Femur (tissue), 1 donor: ENCODE data around the gene HRC.
"Not testable (repeated sequence)": the region's sequence is repeated elsewhere in the genome, so short reads cannot be mapped to it uniquely, and the experiment has no call there.

Experiments
- DNase-seq: peaks from one replicate; pipeline ENCODE4 v3.0.0-alpha.2; 2017

Gene HRC, protein sequence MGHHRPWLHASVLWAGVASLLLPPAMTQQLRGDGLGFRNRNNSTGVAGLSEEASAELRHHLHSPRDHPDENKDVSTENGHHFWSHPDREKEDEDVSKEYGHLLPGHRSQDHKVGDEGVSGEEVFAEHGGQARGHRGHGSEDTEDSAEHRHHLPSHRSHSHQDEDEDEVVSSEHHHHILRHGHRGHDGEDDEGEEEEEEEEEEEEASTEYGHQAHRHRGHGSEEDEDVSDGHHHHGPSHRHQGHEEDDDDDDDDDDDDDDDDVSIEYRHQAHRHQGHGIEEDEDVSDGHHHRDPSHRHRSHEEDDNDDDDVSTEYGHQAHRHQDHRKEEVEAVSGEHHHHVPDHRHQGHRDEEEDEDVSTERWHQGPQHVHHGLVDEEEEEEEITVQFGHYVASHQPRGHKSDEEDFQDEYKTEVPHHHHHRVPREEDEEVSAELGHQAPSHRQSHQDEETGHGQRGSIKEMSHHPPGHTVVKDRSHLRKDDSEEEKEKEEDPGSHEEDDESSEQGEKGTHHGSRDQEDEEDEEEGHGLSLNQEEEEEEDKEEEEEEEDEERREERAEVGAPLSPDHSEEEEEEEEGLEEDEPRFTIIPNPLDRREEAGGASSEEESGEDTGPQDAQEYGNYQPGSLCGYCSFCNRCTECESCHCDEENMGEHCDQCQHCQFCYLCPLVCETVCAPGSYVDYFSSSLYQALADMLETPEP

DNA sequence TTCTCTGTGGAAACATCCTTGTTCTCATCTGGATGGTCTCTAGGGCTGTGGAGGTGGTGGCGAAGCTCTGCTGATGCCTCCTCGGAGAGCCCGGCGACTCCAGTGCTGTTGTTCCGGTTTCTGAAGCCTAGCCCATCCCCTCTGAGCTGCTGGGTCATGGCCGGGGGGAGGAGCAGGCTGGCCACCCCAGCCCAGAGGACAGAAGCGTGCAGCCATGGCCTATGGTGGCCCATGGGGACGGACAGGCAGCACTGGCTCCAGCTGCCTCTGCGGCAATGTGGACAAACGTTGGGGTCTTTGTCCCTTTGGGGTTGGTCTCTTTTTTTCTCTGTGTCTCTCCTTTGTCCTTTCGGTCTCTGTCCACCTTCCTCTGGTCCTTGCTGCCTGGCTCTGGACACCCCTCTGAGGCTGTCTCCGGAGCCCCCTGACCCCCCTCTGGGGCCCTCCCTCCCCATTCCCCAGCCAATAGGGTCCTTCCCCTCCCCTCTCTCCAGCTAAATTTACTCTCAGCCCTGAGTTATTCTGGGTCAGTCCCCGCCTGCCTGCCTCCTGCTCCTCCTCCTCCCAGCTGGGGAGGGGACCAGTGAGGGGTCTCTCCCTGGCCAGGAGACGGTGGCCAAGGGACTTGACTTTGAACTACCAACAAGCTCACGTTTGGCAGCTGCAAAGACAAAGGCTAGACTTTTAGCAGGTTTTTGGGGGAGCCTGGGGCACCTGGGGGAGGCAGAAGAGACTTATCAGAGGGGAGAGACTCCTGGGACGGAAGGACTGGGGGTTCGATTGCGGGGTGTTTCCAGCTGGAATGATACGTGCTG lies at the start of gene HRC:
HRC (minus strand) TSS at position 392 of the 815 bp plus-strand sequence; CDS start at position 233, 159 bp downstream.
- peak; percentile 68 for DNase-seq

DNA sequence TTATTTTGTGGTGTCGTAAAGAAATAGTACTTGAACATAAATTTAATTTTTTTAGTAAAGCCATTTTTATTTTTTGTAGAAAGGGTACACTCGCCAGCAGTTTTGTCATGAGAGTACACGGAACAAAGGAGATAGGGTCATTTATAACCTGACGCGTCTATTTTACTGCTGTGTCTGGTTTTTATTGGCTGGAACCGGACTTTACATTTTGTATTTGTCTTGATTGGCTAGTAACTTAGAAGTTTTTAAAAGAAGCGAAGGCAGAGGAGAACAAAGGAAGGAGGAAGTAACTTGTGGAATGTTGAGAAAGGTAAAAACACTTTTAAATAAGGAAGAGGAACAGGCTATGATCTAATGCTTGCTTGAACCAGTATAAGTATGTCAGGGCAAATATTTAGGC lies 45.8 kb upstream of the HRC start:
- DNase-seq, result no peak

DNA sequence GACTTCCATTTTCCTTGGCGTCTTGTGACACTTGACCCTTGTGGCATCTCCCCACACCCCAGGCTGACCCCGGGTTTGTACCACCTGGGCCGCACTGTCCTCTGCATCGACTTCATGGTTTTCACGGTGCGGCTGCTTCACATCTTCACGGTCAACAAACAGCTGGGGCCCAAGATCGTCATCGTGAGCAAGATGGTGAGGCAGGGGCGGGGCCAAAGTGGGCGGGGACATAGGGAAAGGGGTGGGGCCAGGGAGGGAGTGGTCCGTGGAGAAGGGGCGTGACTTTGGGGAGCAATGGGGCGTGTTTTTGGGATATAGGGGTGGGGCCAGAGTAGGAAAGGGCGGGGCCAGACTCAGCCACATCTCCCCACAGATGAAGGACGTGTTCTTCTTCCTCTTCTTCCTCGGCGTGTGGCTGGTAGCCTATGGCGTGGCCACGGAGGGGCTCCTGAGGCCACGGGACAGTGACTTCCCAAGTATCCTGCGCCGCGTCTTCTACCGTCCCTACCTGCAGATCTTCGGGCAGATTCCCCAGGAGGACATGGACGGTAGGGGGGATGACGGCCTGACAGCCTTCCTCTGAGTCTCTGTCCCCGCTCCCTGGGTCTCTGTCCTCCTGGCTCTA lies 45.2 kb upstream of the HRC start:
- DNase-seq, result no peak

GRCh38 chr19:49196527-49197240 lies 41.5 kb upstream of the HRC start:
- DNase-seq, result no peak

GRCh38 chr19:49194408-49194807 lies 39.2 kb upstream of the HRC start:
- no peak for DNase-seq

GRCh38 chr19:49193822-49194394 lies 38.7 kb upstream of the HRC start:
- DNase-seq, result no peak

GRCh38 chr19:49190781-49191180 lies 35.6 kb upstream of the HRC start:
- no peak for DNase-seq

GRCh38 chr19:49189259-49189658 lies 34.1 kb upstream of the HRC start:
- DNase-seq, result no peak

DNA sequence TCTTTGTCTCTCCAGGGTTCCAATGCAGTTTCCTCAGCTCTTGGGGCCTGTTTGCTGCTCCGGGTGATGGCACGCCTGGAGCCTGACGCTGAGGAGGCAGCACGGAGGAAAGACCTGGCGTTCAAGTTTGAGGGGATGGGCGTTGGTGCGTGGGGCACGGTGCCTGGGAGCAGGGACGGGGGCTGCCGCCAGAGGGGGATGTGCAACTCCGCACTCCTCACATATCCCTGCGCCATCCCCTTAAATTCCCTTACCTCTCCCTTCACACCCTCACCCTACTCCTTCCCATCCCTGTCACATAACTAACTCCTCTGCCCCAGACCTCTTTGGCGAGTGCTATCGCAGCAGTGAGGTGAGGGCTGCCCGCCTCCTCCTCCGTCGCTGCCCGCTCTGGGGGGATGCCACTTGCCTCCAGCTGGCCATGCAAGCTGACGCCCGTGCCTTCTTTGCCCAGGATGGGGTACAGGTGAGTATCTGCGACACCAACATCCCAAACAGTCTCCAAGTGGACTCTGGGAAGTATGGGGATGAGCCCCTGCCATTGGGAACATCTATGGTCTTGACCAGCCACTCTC lies 33.5 kb upstream of the HRC start:
- no peak for DNase-seq

DNA sequence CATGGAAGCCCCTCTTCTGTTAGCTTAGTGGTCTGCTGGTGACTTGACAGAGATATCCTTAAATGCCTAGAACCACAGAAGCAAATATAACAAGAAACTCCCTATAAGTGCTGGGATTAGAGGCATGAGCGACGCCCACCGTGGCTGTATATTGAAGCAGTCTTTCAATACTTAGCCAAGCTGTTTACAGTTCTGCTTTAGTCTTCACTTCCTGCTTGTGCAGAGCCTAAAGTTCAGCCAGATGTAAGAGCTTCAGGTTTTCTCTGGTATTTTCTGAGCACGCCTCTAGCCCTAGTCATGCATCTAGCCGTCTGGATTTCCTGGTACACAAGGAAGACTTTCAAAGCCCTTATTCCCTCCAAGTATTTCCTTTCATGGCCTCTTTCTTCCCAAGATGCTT lies 30.9 kb upstream of the HRC start:
- DNase-seq, result no peak

- no peak for DNase-seq
These were observed 27.7 kb upstream of the HRC start for GRCh38 chr19:49182848-49183375.

DNA sequence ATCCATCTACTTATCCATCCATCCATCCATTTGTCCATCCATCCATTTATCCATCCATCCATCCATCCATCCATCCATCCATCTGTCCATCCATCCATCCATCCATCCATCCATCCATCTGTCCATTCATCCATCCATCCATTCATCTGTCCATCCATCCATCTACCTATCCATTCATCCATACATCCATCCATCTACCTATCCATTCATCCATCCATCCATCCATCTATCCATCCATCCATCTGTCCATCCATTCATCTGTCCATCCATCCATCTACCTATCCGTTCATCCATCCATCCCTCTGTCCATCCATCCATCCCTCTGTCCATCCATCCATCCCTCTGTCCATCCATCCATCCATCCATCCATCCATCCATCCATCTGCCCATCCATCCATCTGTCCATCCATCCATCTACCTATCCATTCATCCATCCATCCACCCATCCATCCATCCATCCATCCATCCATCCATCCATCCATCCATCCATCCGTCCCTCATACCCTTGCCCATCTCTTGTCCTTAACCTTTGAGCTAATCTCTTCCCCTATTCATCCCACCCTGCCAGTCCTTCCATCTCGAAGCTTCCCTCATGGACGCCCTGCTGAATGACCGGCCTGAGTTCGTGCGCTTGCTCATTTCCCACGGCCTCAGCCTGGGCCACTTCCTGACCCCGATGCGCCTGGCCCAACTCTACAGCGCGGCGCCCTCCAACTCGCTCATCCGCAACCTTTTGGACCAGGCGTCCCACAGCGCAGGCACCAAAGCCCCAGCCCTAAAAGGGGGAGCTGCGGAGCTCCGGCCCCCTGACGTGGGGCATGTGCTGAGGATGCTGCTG lies 27.0 kb upstream of the HRC start:
- not testable (repeated sequence) for DNase-seq

DNA sequence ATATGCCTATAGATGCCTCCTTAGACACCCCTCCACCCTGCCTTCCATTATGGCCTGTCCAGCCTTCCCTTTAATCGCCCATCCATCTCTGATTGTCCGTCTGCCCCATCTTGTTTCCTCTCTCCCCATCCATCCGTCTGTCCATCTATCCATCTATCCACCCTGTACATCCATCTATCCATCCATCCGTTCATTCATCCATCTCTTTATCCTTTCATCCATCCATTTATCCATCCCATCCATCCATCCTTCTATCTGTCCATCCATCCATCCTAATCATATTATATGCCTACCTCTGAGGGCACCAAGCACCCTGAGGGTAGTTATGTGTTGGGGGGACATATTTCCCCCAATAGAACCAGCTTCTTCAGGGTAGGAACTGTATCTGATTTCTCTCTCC lies 25.5 kb upstream of the HRC start:
- DNase-seq, result no peak

DNA sequence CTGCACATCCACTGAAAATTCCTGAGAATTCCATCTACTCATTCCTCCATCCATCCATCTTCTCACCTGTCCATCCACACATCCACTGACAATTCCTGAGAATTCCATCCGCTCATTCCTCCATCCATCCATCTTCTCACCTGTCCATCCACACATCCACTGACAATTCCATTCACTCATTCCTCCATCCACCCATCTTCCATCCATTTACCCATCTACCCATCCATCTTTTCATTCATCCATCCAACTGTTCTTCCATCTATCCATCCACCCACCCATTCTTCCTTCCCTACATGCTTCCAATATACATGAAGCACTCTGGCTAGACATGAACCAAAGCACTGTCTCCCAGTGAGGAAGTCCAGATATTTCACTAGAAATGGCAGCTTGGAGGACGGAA lies 18.0 kb upstream of the HRC start:
- DNase-seq, result no peak

DNA sequence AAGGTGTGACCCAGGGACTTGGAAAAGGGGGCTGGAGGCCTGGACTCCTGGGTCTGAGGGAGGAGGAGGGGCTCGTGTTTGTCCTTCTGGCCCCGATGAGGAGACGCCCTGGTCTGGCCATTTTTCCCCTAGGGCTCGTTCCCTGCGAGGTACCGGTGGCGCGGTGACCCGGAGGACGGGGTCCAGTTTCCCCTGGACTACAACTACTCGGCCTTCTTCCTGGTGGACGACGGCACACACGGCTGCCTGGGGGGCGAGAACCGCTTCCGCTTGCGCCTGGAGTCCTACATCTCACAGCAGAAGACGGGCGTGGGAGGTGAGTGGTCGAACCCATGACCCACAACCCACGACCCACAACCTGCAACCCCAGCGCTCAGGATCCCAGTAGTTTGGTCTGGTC lies 13.2 kb upstream of the HRC start:
- no peak for DNase-seq

DNA sequence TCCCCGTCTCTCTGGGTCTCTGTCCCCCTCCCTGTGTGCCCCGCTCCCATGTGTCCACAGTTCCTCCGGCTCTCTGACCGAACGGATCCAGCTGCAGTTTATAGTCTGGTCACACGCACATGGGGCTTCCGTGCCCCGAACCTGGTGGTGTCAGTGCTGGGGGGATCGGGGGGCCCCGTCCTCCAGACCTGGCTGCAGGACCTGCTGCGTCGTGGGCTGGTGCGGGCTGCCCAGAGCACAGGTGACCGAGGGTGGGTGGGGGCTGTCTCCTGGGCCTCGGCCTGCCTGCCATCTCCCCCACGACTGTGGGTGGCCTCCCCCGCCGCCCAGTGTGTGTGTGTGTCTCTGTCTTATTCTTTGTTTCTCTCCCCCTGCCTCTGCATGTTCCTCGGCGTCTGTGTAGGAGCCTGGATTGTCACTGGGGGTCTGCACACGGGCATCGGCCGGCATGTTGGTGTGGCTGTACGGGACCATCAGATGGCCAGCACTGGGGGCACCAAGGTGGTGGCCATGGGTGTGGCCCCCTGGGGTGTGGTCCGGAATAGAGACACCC lies 12.7 kb upstream of the HRC start:
- no peak for DNase-seq

- no peak for DNase-seq
These were observed 10.7 kb upstream of the HRC start for GRCh38 chr19:49165865-49166301.

DNA sequence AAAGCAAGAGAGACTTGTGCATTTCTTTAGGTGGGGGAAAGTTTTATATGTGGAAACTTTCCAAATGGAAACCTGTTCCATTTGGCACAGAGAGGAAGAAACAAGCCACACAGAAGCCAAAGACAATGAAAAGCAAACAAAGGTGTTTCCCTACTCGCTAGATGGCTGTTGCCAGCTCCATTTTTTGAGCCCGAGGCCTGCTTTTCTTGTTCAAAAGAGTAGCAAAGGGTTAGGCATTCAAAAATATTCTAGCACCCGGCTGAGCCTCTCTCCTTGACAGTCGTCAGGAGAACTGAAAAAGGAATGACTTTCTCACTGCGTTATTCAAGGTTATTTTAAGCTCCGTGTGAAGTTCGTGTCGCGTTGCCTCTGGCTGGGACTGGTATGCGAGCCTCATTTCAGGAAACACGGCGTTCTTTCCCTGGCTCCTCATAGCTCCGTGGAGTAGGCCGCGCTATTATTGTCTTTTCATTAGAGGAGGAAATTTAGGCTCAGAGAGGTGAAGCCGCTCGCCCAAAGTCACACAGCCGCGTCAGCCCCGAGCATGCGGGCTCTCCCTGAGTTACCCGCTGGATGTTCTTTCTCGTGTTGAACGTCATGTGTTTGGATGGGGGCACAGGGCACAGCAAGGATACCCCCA lies 10.0 kb upstream of the HRC start:
- no peak for DNase-seq

GRCh38 chr19:49161987-49162386 lies 6.8 kb upstream of the HRC start:
- DNase-seq, result no peak
